ENCODE results near the gene DHDH.
"Not testable (repeated sequence)": the region's sequence is repeated elsewhere in the genome, so short reads cannot be mapped to it uniquely, and the experiment has no call there.

Gene DHDH

GRCh38 chr19:48897181-48897580 lies 36.3 kb upstream of the DHDH start:
- no peaks in the 10 kb centered on the region for H3K27me3 ChIP-seq (ENCODE audit: control insufficient read depth, low read length)
- peaks cover 12% of the 10 kb centered on the region for H3K36me3 ChIP-seq (ENCODE audit: control insufficient read depth, low read length)
- TF ChIP-seq EZH2phosphoT487 (IDR thresholded peaks at IDR 0.05; ENCODE audit: borderline replicate concordance, low read length) (no peak), CTCF (IDR thresholded peaks at IDR 0.05; ENCODE audit: low read depth, low read length, poor library complexity, severe bottlenecking) (no peak)
- no peaks in the 10 kb centered on the region for H3K9me2 ChIP-seq (replicated peaks; ENCODE audit: control insufficient read depth, low read length)
- H3K79me2 ChIP-seq (ENCODE audit: control insufficient read depth, low read length): peaks cover 19% of the 10 kb centered on the region
- no peaks in the 10 kb centered on the region for H3K9me3 ChIP-seq (ENCODE audit: control insufficient read depth, insufficient read depth, low read length)
- peaks cover 4% of the 10 kb centered on the region; the same call in 1 of the 2 replicates for H3F3A ChIP-seq (ENCODE audit: control insufficient read depth, insufficient read depth)
- H3K4me2 ChIP-seq (ENCODE audit: low read length): no peak overlapping the region
- H3K4me3 ChIP-seq (ENCODE audit: low read length): no peak overlapping the region
- H3K4me1 ChIP-seq (ENCODE audit: control insufficient read depth, low read length): peaks cover 26% of the 10 kb centered on the region
- no peaks in the 10 kb centered on the region for H4K20me1 ChIP-seq (ENCODE audit: control insufficient read depth, insufficient read depth, low read depth, low read length)
- H3K27ac ChIP-seq (ENCODE audit: low read depth, low read length): no peak overlapping the region

GRCh38 chr19:48899386-48899749 lies 34.1 kb upstream of the DHDH start:
- not testable (repeated sequence) for H3K27ac ChIP-seq (ENCODE audit: low read depth, low read length); H3K9me2 ChIP-seq (replicated peaks; ENCODE audit: control insufficient read depth, low read length); H3K27me3 ChIP-seq (ENCODE audit: control insufficient read depth, low read length); H3F3A ChIP-seq (ENCODE audit: control insufficient read depth, insufficient read depth); H4K20me1 ChIP-seq (ENCODE audit: control insufficient read depth, insufficient read depth, low read depth, low read length); H3K9me3 ChIP-seq (ENCODE audit: control insufficient read depth, insufficient read depth, low read length); H3K4me2 ChIP-seq (ENCODE audit: low read length)
- H3K4me1 ChIP-seq (ENCODE audit: control insufficient read depth, low read length): peaks cover 23% of the 10 kb centered on the region
- peaks cover 24% of the 10 kb centered on the region for H3K79me2 ChIP-seq (ENCODE audit: control insufficient read depth, low read length)
- peaks cover 18% of the 10 kb centered on the region for H3K36me3 ChIP-seq (ENCODE audit: control insufficient read depth, low read length)
- H3K4me3 ChIP-seq (ENCODE audit: low read length): peak overlapping the region; percentile 82; the same call in 1 of the 2 replicates

GRCh38 chr19:48899781-48900476 lies 33.6 kb upstream of the DHDH start, which contains the start of gene NUCB1:
Gene NUCB1, plus strand, starts transcription at chr19:48900312. Its CDS starts 485 bp downstream, at chr19:48900797.
- H3K4me2 ChIP-seq (ENCODE audit: low read length): peak within 1 kb of the TSS; percentile 80
- H3K9me2 ChIP-seq (replicated peaks; ENCODE audit: control insufficient read depth, low read length): no peaks in the 10 kb centered on the region
- H3K27me3 ChIP-seq (ENCODE audit: control insufficient read depth, low read length): no peaks in the 10 kb centered on the region
- H3K9me3 ChIP-seq (ENCODE audit: control insufficient read depth, insufficient read depth, low read length): no peaks in the 10 kb centered on the region
- H3K4me3 ChIP-seq (ENCODE audit: low read length): peak within 1 kb of the TSS; percentile 82
- peaks cover 23% of the 10 kb centered on the region for H3K36me3 ChIP-seq (ENCODE audit: control insufficient read depth, low read length)
- peaks cover 4% of the 10 kb centered on the region; the same call in 1 of the 2 replicates for H3F3A ChIP-seq (ENCODE audit: control insufficient read depth, insufficient read depth)
- peaks cover 23% of the 10 kb centered on the region for H3K4me1 ChIP-seq (ENCODE audit: control insufficient read depth, low read length)
- peaks cover 24% of the 10 kb centered on the region for H3K79me2 ChIP-seq (ENCODE audit: control insufficient read depth, low read length)
- H4K20me1 ChIP-seq (ENCODE audit: control insufficient read depth, insufficient read depth, low read depth, low read length): no peaks in the 10 kb centered on the region
- TF ChIP-seq EZH2phosphoT487 (IDR thresholded peaks at IDR 0.05; ENCODE audit: borderline replicate concordance, low read length): no peak
- TF ChIP-seq CTCF (IDR thresholded peaks at IDR 0.05; ENCODE audit: low read depth, low read length, poor library complexity, severe bottlenecking): peak; percentile 35
- H3K27ac ChIP-seq (ENCODE audit: low read depth, low read length): peak within 1 kb of the TSS; percentile 50

Measured in DOHH2 (cell line).